Activated CD8-positive, alpha-beta memory T cell treated with anti-CD3 and anti-CD28 coated beads, Interleukin-2, amount 50 U/mL, for 48 hours (primary cell): ENCODE data around the gene MSH4.
"Not testable (repeated sequence)": the region's sequence is repeated elsewhere in the genome, so short reads cannot be mapped to it uniquely, and the experiment has no call there.

ENCODE experiments used
- DNase-seq: peaks from one replicate; pipeline ENCODE4 v3.0.0-alpha.2; 2020

MSH4 gene

DNA sequence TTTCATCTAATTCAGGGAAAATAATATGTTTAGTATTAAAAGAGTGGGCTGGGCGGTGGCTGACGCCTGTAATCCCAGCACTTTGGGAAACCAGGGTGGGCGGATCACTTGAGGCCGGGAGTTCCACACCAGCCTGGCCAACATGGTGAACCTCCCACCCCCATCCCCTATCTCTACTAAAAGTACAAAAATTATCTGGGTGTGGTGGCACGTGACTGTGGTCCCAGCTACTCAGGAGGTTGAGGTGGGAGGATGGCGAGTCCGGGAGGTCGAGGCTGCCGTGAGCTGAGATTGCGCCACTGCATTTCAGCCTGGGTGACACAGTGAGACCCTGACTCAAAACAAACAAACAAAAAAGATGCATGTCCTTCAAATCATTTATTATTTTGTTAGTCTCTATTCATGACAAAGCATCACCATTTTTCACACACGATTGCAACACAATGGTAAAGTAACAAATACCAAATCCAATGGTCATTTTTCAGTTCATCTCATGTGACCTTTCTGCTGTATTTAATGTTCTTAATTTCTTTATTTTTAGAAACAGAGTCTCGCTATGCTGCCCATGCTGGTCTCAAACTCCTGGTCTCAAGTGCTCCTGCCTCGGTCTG lies 1.0 kb downstream of the MSH4 start:
- DNase-seq = peak; percentile 62

DNA sequence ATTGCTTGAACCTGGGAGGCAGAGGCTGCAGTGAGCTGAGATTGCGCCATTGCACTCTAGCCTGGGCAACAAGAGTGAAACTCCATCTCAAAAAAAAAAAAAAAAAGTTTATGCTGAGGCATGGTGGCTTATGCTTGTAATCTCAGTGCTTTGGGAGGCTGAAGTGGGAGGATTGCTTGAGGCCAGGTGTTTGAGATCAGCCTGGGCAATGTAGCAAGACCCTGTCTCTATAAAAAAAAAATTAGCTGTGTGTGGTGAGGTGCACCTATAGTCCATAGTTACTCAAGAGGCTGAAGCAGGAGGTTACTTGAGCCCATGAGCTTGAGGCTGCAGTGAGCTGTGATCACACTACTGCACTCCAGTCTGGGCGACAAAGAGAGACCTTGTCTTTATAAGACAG lies 4.8 kb downstream of the MSH4 start:
- not testable (repeated sequence) for DNase-seq

DNA sequence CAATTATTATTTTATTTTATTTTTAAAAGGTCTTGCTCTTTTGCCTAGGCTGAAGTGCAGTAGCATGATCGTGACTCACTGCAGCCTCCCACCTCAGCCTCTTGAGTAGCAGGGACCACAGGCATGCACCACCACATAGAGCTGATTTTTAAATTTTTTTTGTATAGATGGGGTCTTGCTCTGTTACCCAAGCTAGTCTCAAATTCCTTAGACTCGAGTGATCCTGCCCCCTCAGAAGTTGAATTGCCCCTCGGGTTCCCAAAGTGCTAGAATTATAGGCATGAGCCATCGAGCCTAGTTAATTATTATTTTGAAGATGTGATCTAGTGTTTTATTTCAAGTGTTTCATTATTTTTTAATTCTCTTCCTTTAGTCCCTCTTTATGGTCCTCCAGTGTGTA lies 12.2 kb downstream of the MSH4 start:
- DNase-seq = no peak

DNA sequence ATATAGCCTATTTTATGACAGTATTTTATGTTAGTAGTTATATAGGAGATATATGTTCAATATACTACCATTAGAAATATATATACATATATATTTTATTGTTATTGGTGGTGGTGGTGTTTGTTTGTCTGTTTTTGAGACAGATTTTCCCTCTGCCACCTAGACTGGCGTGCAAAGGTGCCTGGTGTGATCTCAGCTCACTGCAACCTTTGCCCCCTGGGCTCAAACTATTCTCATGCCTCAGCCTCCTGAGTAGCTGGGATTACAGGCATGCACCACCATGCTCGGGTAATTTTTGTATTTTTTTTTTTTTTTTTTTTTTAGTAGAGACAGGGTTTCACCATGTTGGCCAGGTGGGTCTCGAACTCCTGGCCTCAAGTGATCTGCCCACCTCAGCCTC lies 13.4 kb downstream of the MSH4 start:
- DNase-seq = not testable (repeated sequence)

DNA sequence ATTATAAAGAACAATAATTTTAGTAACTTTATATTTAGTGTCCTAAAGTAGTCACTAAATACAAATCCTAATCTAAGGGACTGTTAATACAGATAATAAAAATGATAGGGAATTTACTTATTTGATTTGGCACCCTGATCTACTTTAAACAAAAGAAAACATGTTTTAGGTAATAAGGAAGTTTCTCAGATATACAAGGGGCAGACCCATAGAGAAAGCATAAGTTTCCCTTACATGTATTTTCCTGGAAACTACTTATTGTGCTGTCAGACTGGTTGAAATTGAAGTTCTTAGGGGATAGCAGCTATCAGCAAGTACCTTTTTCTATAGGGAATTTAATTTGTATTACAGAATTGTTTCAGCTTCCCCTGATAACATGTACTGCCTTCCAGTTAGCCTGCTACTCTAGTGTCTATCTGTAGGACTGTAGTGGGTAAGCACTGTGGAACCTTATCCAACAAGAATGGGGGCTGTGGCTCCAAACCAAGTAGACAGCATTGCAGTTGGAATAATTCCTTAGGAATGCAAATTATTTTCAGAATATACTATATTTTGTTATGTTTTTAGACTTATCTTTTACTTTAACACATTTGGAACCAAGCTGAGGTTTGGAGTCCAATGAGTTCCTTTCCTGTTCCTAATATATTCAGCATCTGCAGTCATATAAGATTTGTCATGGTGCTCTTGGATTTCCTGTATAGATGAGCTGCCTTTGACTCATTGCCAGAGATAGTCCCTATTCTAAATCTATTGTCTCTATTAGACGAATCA lies 14.7 kb downstream of the MSH4 start:
- DNase-seq = no peak

DNA sequence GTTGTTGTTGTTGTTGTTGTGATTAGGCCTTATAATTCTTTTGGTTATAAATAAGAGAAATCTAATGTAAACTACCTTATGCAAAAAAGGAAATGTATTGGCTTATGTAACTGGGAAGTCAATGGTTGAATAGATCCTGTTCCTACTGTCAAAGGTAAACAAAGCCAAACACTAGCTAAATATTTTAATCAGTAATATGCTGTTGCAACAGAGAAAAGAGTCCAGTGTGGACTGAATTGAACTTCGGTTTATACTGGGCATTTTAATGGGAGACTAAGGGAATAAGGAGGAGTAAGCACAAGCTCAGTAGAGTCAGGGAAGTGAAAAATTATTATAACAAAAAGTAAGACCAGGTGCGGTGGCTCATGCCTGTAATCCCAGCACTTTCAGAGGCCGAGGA lies 15.4 kb downstream of the MSH4 start:
- DNase-seq = no peak

DNA sequence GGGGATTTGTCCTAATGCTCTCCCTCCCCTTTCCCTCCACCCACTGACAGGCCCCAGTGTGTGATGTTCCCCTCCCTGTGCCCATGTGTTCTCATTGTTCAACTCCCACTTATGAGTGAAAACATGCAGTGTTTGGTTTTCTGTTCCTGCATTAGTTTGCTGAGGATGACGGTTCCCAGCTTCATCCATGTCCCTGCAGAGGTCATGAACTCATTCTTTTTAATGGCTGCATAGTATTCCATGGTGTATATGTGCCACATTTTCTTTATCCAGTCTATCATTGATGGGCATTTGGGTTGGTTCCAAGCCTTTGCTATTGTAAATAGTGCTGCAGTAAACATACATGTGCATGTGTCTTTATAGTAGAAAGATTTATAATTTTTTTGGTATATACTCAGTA lies 26.9 kb downstream of the MSH4 start:
- DNase-seq = not testable (repeated sequence)

DNA sequence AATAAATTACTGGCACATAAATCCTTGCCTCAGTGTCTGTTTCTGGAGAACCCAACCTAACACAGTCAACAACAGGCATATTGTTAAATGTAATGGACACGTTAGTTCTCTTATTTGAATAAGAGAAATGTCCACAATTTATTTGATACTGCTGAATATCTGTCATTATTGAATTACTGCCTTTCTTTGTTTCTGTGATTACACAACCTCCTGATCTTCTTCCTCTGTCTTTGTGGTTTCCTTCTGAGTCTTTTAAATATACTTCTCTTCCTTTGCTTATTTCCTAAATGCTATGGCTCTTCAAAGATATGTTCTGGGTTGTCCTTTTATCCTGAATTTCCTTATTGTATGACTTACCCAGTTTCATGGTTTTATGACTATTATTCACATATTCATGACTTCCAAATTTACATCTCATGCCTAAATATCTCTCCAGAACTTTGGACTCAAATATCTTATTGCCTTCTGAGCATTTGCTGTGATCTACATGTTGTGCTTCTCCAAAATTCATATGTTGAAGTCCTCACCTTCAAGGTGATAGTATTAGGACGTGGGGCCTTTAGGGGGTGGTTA lies 39.9 kb downstream of the MSH4 start:
- no peak for DNase-seq

DNA sequence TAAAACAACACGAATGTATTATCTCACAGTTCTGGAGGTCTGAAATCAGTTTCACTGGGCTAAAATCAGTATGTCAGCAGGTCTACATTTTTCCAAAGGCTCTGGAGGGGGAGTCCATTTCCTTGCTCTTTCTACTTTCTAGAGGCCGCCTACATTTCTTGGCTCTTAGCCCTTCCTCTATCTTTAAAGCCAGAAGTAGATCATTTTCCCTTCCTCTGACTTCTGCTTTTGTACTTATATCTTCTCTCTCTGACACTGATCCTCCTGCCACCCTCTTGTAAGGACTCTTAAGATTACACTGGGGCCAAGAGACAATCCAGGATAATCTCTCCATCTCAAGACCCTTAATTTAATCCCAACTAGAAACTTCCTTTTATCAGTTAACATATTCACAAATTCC lies 41.4 kb downstream of the MSH4 start:
- DNase-seq = no peak

DNA sequence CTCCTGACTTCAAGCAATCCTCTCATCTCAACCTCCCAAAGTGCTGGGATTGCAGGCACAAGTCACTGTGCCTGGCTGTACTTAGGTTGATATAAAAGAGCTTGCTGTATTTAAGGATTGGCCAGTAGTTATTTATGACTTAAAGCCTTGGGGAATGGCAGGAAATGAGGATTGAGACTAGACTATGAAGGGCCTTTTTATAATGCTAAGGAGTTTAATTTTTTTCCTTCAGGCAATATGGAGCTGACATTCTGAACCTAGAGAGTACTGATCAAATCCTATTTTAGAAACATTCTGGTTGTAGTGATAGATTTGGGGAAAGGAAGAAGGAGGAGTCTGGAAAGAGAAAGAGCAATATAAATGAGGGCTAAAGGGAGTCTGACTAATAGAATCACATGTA lies 44.7 kb downstream of the MSH4 start:
- no peak for DNase-seq

DNA sequence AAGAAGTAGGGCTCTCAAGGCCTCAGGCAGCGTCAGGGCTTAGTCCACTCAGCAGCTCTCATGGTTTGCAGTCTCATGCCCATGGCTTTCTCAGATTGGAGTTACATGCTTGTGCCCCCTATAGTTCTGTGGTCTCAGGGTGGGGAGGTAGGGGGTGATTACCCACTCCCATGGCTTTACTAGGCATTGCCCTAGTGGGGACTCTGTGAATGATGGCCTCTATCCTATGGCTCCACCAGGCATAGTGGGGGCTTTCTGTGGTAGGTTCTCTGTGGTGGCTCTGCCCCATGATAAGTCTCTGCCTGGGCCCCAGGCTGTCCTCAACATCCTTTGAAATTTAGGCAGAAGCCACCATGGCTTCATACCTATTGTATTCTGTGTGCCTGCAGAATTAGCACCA lies 48.9 kb downstream of the MSH4 start:
- no peak for DNase-seq

DNA sequence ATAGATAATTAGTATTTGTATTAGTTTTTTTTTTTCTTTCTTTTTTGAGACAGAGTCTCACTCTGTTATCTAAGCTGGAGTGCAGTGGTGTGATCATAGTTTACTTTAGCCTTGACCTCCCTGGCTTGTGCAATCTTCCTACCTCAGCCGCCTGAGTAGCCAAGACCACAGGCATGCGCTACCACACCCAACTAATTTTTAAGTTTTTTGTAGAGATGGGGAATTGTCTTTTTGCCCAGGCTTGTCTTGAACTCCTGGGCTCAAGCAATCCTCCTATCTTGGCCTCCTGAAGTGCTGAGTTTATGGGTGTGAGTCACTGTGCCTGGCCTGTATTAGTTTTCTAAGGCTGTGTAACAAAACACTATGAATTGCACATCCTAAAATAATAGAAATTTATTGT lies 58.3 kb downstream of the MSH4 start:
- DNase-seq = no peak

DNA sequence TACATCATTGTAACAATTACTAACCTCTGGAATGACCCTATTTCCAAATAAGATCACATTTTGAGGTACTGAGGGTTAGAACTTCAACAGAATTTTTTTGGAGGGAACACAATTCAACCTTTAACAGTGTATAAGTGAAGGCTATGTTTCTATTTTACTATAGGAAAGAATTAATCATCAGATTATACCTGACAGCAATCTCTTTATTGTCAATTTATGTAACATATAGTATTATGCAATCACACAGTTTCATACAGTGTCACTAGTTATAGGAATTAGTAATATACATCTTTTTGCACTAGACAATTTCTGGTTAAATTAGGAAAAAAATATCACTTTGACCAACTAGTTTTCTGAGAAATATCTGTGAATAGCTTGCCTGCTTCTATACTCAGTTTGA lies 59.1 kb downstream of the MSH4 start:
- no peak for DNase-seq

DNA sequence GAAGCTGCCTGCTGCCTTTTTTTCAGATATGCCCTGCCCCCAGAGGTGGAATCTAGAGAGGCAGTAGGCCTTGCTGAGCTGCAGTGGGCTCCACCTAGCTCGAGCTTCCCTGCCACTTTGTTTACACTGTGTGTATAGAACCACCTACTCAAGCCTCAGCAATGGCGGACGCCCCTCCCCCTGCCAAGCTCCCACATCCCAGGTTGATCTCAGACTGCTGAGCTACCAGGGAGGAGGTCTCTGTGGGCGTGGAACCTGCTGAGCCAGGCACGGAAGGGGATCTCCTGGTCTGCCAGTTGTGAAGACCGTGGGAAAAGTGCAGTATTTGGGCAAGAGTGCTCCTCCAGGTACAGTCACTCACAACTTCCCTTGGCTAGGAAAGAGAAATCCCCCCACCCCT lies 65.1 kb downstream of the MSH4 start:
- no peak for DNase-seq

DNA sequence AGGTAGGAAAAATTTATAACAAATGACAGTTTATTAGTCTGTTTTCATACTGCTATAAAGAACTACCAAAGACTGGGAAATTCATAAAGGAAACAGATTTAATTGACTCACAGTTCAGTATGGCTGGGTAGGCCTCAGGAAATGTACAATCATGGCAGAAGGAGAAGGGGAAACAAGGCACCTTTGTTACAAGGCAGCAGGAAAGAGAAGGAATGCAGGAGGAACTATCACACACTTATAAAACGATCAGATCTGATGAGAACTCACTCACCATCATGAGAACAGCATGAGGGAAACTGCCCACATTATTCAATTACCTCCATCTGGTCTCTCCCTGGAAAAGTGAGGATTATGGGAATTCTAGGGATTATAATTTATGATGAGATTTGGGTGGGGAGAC lies 74.3 kb downstream of the MSH4 start:
- no peak for DNase-seq

DNA sequence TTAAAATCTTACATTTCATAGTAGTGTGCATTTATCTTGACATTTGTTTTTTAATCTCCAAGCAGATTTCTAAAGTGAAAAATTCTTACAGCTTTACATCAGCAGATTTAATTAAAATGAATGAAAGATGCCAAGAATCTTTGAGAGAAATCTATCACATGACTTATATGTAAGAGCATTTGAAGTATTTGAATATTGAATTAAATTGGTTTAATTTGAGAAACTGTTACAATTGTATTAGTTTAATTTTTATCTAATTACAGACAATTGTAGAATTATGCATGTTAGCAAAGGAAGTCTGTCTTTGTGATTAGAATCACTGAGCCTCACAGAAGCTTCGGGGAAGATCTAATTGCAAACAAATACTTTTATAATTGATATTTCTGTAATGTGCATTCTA lies 83.3 kb downstream of the MSH4 start:
- DNase-seq = no peak

DNA sequence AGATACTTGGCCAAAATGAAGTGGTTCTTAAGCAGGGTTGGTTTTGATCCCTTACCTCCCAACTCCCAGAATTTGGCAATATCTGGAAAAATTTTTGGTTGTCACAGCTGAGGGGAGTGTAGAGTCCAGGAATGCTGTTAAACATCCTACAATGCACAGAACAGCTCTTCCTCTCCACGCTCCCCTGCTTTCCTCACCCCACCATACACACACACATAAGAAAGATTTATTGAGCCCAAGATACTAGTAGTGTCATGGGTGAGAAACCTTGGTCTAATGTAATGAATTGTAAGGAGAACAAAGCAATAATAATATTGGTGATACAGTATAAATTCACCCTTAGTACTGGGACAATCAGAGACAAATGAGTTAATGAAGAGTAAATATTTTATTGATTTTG lies 87.8 kb downstream of the MSH4 start:
- no peak for DNase-seq

DNA sequence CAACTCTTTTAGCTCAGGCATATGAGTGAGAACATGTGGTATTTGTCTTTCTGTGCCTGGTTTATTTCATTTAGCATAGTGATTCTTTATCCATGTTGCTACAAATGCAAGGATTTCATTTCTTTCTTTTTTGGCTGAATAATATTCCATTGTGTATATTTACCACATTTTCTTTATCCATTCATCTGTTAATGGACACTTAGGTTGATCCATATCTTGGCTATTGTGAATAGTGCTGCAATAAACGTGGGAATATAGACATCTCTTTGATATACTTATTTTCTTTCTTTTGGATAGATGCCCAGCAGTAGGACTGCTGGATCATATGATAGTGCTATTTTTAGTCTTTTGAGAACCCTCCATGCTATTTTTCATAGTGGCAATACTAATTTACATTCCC lies 104.7 kb downstream of the MSH4 start:
- no peak for DNase-seq

DNA sequence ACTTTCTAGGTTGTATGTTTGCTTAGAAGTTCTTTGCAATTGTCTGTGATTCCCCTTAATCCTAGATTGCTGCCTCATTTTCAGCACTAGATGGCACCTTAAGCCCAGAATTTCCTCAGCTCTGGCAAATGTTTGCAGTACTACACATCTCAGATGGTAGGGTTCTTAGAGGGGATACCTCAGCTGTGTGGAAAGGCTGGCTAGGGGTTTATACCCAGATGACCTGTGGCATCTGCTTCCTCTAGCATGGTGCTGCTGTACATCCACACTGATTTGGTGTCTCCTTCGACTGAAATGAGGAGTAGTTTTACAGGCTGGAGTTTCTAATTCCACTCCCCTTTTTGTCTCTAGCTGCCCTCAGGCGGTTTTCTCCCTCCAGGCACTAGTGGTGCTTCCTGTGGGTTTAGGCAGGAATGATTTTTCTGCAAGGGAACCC lies 112.1 kb downstream of the MSH4 start:
- no peak for DNase-seq

DNA sequence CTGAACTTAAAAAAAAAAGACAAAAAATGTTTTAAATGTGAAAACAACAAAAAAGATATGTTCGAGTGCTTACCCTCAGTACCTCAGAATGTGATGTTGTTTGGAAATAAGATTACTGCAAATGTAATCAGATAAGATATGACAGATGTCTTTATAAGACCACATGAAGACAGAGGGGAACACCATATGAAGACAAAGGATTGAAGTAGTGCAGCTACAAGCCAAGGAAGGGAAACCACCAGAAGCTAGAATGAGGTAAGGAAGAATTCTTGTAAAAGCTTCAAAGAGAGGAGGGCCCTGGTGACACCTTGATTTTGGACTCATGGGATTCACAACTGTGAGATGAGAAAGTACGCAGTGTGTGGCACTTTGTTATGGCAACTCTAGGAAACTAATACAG lies 120.2 kb downstream of the MSH4 start:
- no peak for DNase-seq

DNA sequence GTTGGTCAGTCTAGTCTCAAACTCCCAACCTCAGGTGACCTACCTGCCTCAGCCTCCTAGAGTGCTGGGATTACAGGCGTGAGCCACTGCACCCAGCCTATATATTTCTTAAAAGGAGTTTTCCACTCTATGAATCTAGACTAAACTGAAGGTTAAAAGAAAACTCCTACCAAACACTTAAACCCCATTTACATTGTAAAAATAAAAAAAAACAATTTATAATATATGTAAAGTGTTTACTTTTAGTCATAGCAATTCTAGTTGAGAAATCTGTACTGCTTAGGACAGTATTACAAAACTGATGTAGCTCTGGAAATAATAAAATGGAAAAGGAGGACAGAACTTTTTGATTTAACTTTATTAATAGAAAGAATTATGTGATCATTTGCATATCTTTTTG lies 126.0 kb downstream of the MSH4 start:
- DNase-seq = no peak

DNA sequence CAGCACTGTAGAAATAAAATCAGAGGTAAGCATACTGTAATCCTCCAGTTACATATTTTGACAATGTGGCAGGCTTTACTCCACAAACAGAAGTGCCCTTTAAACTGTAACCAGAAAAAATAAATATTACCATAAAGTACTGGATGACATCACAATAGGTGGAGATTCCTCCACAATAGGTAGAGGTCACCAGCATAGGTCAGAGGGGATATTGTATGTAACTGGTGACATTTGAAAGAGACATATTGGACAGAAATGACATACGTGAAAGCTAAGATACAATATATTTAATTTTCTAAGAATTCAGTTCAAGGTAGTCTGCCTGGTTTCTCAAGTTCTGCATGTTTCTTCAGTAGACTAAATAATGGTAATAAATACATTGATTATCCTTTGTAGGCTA lies 135.6 kb downstream of the MSH4 start, which contains the start of gene ASB17:
Gene ASB17 (minus strand): TSS at position 101 of the 400 bp plus-strand sequence. CDS start 113 bp downstream, outside the sequence.
- no peak for DNase-seq

DNA sequence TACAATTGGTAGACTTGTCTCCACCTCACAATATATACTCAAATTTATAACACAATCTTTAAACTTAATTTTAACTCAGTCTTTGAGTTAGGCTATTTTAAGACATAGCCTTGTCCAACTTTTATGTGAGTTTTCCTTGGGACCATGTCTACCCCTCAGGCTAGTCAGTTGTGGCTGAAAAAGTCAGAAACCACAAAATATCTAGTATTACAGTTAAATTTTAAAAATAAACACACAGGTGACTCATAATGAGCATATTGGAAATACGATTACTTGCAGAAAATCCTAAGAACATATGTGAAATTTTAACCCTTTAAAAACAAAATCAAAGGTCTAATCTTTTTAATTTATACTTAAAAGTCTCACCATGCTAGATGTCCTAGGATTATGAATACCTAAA lies 140.4 kb downstream of the MSH4 start:
- no peak for DNase-seq

DNA sequence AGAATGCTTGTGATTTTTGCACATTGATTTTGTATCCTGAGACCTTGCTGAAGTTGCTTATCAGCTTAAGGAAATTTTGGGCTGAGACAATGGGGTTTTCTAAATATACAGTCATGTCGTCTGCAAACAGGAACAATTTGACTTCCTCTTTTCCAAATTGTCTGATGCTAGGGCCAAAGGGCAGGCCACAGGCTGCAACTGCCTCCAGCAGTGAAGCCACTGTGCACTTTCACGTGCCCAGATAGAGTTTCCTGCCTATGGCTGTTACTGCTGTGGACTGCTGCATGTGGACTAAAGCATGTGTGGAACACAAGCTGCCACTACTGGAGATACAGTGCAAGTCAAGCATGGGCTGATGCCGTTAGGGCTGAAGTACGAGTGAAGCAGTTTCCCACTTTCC lies 146.4 kb downstream of the MSH4 start:
- DNase-seq = not testable (repeated sequence)

DNA sequence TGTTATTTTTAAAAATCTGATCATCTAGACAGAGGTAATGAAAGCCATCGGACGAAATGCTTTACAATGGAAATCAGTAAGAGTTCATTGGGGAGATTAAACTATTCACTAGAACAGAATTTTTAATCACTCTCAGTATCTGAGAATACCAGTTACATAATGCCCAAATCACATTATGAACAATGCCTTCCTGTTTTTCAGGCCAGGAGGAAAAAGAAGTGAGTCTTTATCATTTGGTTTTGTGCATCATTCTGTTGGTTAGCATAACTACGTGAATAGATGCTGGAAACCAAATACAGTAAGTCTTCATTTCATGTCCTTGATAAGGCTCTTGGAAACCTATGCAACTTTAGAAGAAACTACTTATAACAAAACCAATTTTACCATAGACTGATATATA lies 153.5 kb downstream of the MSH4 start:
- DNase-seq = no peak
